NCI-H187 treated with DMSO at 0.1 percent for 48 hours (cell line): ENCODE results near the gene GH2.
A peak's percentile ranks its signal among the peaks of the same experiment; 100 is the strongest.
"Not testable (repeated sequence)": the region's sequence is repeated elsewhere in the genome, so short reads cannot be mapped to it uniquely, and the experiment has no call there.

Experiments used
- DNase-seq: peaks from one replicate; lab custom pipeline; 2025; lab: John Stamatoyannopoulos, UW

Gene GH2

DNA sequence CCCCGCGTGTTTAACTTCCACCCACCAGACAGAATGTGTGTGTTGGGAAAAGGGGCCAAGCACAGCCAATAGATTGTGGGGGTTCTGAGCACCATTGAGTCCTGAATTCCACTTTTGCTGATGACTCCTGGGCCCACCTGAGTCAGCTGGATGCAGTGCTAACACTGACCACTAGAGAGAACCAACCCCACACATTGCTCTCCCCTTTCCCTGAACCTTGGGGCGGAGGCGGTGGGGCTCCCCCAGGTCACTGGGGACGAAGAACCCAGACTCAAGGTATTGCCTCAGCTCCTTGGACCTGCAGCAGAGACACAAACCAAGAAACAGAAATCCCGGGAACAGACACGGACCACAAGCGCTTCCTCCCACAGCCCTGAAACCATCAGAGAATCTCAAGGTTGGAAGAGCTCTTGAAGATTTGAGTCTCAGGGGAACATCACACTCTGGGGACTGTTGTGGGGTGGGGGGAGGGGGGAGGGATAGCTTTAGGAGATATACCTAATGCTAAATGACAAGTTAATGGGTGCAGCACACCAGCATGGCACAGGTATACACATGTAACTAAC, 7.6 kb downstream of the GH2 start:
- DNase-seq: not testable (repeated sequence)

DNA sequence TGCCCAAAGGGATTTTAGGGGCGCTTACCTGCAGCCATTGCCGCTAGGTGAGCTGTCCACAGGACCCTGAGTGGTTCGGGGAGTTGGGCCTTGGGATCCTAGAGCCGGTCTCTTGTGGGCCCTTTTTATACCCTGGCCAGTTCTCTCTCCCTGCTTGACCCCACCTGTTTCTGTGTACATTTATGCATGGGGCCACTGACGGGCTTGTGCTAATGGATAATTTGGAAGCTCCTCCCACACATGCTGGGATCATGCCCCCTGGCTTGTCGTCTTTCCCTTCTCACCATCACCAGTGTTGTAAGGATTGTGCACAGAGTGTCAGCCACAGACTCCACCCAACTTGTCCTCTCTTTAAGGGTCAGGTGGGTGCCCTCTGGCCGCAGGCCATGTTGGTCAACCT, 8.2 kb downstream of the GH2 start, which contains the start of gene CSH2:
CSH2 (minus strand) TSS at position 101 of the 400 bp plus-strand sequence; CDS start at position 38, 63 bp downstream.
- not testable (repeated sequence) for DNase-seq

DNA sequence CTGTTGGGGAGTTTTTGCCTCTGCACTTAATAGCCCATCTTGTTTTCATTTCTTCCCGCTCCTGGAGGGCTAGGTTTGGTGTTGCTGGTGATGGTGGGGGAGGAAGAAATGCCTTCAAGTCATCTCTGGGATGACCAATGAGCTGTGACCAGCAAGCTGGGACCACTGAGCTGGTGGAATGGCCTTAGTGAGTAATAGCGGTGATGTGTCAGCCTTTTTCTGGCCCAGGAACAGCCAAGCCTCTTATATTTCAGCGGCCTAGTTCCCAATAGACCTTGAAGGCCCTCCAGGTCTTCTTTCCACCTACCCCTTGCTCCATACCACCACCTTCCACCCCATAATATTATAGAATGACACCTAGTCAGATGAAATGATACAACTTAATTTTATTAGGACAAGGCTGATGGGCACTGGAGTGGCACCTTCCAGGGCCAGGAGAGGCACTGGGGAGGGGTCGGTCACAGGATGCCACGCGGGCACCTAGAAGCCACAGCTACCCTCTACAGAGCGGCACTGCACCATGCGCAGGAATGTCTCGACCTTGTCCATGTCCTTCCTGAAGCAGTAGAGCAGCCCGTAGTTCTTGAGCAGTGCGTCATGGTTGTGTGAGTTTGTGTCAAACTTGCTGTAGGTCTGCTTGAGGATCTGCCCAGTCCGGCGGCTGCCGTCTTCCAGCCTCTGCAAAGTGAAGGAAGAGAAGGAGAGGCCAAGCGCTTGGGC, 9.9 kb downstream of the GH2 start:
- DNase-seq: not testable (repeated sequence)

DNA sequence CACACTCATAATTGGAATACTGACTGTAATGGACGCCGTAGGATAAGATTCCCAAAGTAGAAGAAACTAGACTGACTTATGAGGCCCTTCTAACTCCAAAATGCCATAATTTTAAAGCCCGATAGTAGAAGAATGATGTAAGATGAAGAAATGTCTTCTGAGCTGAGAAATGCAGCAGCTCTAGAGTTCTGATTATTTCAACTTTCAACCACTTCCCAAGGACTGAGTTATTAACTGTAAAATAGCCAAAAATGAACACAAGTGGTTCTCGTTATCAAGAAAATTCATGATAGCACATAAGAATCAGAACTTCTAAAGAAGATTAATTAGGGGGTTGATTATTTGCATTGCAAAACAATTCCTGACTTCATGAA, 11.5 kb downstream of the GH2 start:
- not testable (repeated sequence) for DNase-seq

DNA sequence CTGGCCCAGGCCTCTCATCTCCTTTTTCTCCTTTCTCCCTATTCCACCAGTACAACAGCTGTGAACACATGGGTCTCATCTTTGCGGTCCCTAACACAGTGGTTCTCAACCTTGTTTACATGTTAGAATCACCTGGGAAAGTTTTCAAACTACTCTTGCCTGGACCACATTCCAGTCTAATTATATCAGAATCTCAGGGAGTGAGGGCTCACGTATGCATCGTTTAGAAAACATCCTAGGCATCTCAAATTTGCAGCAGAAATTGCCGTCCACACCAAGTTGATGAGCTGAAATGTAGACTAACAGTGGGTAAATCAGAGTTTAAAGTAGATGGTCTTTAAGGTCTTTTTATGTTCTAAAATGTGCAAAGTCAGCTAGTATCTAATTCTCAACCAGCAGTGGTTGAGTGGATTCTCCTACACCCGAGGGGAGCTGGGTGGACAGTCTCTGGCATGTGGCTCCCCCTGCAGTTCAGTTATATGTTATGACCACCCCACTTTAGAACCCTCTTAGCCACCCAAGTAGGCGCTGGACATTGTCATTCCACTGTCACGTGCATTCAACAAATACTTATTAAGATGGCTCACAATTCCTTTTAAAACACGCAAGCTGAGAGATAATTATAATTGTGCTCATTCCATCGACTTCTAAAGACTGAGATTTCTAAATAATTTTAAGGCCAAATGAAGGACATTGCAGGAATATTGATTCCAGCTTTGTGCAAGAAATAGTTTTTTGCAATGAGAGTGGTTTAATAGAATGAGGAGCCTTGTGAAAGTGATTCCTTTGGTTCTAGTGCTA, 12.1 kb downstream of the GH2 start:
- not testable (repeated sequence) for DNase-seq

DNA sequence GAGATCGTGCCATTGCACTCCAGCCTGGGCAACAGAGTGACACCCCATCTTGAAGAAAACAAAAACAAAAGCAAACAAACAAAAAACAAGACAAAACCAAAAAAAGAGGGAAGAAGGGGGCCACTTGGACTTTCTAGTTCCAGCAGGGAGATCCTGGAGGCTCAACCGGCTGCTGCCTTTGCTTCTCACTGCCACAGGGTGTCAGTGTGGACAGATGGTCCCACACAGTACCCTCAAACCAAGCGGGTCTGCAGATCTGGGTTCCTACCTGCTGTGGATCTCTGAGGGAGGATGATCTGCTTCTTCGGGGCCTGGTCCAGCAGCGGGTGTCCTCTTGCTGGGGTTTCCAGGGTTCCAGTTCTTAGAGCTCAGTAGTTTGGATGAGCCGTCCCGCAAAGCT, 15.1 kb downstream of the GH2 start:
- DNase-seq: not testable (repeated sequence)

DNA sequence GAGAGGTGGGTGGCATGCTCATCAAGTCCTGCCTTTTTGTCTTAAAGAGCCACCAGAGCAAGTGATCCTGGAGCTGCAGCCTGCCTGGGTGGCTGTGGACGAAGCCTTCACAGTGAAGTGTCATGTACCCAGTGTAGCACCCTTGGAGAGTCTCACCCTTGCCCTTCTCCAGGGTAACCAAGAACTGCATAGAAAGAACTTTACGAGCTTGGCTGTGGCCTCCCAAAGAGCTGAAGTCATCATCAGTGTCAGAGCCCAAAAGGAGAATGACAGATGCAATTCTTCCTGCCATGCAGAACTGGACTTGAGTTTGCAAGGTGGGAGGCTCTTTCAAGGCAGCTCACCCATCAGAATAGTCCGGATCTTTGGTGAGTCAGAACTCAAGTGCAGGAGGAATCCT, 22.5 kb downstream of the GH2 start:
- DNase-seq: no peak

DNA sequence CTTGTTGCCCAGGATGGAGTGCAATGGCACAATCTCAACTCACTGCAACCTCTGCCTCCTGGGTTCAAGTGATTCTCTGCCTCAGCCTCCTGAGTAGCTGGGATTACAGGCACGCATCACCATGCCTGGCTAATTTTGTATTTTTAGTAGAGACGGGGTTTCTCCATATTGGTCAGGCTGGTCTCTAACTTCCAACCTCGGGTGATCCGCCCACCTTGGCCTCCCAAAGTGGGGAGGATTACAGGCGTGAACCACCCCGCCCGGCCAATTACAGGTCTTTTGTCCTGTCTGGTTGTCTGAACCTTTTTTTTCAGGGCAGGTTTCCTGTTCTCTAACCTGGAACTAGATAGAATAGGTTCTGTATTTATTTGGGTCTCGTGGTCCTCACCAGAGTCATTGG, 25.3 kb downstream of the GH2 start:
- DNase-seq: not testable (repeated sequence)

DNA sequence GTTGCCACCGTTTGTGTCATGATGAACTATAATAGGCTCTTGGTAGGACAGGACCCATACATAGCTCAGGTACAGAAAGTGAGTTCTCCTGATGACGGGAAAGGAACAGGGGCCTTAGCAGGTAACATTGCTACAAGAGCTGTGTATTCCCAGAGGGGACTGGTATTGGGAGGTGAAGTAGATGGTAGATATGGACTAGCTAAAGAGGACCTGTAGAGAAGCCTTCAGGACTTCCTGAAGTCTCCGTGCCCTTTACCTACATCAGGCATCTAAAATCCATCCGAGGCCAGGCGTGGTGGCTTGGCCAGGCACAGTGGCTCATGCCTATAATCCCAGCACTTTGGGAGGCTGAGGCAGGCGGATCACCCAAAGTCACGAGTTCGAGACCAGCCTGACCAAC, 26.6 kb downstream of the GH2 start:
- no peak for DNase-seq

DNA sequence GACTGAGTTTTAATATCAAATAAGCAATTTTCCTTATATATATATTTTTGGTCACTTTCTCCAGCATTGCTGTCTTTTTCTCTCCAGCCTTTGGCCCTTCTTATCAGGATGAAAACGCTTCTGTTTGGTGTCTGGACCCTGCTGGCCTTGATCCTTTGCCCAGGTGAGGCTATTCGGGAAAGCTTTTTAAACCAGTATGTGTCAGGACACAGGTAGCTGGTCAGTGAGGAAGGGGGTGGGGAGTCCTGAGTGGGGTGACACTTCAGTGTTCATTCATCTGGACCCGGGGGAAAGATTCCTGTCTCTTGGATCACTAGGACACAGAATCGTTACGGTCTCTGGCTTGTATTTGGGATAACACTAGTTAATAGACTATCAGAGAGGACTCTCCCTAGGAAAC, 27.0 kb downstream of the GH2 start:
- no peak for DNase-seq

DNA sequence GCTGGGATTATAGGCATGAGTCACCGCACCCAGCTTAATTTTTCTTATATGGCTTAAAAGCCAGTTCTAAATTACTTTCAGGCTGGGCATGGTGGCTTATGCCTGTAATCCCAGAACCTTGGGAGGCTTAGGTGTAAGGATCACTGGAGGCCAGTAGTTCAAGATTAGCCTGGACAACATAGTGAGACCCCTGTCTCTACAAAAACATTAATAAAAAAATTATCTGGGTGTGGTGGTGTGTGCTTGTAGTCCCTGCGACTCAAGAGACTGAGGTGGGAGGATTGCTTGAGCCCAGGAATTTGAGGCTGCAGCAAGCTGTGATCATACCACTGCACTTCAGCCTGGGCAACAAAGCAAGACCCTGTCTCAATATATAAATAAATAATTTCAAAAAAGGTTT, 28.5 kb downstream of the GH2 start:
- no peak for DNase-seq

DNA sequence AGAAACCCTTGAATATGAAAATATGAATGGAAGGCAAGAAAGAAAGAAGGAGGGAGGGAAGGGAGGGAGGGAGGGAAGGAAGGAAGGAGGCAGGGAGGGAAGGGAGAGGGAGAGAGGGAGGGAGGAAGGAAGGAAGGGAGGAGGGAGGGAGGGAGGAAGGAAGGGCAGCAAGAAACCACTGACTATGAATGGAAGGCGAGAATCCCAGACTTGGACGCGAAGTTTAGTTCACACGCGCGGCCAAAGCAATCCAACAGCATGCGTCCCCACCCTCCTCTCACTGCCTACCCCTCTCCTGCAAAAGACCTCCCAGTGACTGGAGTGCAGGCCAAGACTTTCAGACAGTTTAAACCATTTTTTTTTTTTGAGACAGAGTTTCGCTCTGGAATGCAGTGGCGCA, 31.3 kb downstream of the GH2 start:
- no peak for DNase-seq

DNA sequence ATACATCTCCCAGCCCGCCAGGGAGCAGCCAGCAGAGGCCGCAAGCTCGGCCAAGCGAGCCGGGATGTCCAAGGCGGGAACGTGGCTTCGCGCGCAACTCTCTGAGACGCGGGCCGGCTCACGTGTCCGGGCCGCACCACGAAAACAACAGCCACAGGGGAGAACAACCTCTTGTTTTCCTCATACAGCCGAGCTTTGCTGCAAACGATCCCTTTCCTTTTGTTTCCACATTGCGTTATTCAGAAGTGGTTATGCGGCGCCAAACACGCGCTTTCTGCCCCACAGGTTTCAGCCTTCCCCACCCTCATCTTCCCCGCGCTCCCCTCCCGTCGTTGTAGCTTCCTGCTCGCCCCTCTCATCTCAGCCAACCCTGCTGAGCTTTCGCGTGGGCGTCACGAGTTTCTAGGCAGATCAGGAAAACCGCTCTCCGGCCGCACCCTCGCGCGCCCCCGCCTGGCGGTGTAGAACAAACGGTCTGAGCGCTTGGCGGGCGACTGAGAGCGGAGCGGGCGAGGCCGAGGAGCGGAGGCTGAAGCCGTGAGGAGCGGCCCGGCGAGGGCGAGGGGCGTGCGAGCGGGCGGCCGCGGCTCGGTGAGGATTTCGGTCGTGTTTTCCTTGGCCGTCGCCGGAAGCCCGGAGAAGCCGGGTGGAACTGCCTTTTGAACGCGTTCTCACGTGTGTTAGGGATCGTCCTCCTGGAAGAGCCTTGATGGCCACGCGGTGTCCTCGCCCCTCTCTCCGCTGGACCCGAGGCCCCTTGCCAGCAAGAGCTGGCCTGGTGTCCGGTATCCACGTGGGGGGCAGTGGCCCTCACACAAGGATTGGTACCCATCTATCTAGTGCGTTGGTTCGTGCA, 32.7 kb downstream of the GH2 start:
- DNase-seq: no peak

DNA sequence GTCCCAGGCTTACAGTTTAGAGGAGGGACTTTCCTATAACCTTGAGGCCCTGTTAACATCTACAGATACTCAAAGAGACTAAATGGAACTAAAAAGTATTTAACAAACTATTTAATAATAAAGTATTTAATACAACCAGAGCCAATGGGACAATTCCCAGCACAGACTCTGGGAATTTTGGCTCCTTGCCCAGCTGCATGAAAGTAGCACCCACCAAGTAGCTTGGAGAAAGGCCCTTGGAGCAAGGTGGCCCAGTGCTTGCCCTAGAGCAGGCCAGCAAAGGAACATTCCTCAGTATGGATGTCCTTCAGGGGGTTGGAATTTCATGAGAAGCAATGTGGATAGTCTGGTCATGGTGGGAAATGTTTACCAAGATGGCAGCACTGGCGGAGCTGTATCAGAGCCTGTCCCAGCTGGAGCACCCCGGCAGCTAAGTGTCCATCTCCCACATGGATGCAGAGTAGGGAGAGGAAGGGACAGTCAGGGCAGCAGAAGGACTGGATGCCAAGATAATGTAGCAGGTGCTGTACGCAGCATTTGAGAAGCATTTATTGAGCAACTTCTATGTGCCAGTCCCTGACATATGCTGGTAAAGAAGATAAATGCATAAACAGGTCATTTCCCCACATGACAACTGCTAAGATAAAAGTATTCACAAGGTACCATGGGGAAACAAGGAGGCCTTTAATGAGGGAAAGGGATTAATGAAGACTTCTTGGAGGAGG, 34.1 kb downstream of the GH2 start:
- no peak for DNase-seq

DNA sequence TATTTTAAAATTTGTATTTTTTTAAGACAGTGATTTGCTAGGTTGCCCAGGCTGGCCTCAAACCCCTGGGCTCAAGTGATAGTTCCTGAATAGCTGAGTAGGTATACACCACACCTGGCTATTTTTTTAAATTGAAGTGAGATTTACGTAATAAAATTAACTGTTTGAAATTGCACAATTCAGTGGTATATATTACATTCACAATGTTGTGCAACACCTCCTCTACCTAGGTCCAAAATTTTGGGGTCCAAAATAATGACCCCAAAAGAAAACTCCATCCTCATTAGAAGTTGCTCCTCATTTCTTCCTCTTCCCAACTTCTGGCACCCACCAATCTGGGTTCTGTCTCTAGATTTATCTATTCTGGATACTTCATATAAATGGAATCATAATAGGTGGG, 36.2 kb downstream of the GH2 start:
- DNase-seq: no peak

DNA sequence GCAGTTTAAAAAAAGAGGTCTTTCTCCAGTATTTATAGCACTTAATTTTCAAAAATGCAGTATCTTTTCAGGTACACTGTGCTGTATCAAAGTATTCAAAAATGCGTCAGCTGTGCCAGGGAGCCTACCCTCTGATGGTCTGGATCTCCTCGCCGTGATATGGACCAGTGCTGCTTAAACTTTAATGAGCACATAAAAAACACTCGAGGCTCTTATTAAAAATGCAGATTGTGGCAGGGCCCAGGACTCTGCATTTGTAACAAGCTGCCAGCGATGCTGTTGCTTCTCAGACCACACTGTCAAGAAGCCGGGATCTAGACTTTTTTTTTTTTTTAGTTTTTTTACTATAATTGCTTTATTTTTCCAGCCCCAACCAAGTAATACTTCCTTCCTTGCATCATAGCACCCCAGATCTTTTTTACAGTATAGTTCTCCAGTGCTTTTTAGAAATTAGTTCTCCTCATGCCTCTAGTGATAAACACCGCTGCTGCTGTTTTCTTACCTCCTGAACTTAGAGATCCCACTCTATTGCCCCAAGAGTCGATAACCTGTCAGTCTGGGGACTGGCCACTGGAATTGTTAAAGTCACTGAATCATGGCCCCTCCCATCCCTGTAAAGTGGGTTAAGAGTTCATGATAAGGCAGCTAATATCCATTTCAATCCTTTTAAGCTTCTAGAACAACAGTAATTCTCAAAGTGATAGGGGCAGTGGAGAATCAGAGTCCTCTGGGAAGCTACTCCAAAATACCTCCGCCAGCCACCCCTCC, 37.6 kb downstream of the GH2 start:
- DNase-seq: no peak

DNA sequence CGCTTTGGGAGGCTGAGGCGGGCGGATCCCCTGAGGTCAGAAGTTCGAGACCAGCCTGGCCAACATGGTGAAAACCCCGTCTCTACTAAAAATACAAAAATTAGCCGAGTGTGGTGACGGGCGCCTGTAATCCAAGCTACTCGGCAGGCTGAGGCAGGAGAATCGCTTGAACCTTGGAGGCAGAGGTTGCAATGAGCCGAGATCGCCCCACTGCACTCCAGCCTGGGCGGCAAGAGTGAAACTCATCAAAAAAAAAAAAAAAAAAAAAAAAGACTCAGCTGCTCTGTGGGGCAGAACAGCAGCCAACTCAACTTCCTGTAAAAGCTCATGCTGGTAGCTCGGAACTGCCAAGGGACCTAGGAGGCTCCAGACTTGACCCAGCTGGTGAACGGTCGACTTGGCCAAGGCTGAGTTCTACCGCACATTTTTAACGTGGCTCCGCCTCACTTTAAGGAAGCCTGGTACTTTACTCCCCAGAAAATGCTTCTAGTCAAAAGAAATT, 38.3 kb downstream of the GH2 start:
- not testable (repeated sequence) for DNase-seq

DNA sequence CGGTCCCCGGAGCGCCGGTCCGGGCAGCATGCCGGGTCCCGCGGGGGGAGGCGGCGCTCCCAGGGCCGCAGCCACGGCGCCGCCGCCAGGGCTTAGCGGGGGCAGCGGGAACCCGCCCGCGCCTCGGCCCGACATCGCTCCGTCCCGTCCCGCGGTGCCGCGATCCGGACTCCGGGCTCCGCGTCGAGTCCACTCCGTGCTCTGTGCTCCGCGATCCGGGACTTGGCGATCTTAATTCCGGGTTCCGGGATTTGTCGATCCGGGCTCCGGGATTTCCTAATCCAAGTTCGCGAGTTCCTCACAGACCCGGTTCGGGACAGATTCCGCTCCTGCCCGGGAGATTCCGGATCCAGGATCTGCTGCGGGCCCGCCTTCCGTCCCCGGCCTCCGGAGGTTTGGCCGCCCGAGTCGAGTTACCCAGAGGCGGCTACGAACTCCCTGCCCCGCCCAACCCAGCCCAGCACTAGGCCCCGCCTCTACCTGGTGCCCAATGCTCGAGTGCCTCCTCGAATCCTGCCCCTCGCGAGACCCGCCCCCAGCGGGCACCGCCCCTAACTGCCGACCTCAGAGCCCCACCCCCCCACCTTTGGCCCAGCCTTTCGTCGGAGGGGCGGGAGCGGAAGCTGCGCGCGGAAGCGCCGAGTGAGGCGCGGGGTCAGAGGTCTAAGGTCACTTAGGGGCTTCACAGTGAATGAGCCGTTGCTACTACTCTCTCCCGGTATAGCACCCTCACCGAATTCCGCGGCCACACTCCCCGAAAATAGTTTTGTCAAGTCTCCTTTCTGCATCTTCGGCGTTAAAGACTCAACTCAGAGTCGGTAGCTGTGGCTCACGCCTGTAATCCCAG, 39.0 kb downstream of the GH2 start, which contains the start of gene SMARCD2:
SMARCD2 (minus strand) TSS at position 146 of the 847 bp plus-strand sequence; CDS start at position 135, 11 bp downstream.
- DNase-seq: peak; percentile 94

DNA sequence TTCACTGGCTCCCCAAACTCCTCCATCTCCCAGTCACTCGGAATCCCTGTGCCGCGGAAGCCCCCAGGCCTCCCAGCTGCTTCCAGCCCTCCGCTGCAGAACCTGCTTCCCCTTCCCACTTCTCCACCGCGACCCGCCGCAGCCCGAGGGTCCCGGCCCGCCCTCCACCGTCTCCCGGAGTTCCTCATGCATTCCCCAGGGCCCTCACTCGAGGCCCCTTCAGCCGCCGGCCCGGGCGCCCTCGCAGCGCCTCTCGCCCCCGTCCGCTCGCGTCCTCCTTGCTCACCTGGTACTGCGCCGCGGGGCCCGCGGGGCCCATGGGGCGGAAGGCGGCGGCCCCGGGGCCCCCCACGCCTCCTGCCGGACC, 39.6 kb downstream of the GH2 start:
- no peak for DNase-seq
